ENCODE results near the gene PARD3. TPM values are rescaled to one million over a fixed set of nuclear protein-coding genes. Genes with fewer than 3 reads are reported as not detected.
"Not testable (repeated sequence)": the region's sequence is repeated elsewhere in the genome, so short reads cannot be mapped to it uniquely, and the experiment has no call there.

PARD3 gene
- total RNA-seq, 2 donors from 2014 or later: 1.4 to 2.7 TPM

DNA sequence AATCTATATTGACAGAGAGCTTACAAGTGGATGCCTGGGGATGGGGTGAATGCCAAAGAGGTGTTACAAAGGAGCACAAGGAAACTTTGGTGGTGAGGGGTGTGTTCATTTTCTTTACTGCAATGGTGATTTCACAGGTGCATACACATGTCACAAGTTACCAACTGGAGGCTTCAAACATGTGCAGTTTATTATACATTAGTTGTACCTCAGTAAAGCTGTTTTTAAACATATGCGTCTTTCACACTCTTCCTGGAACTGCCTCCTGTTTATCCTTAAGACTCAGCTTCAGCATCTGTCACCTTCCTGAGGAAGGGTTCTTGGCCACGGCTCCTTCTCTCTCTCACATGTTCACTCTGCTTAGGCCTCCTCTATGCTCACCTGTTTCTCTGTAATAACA is 731.5 kb downstream of the PARD3 start:
- DNase-seq (ENCODE audit: low spot score in 2 of 2): no peak
- peaks cover 0 to 5% of the 10 kb centered on the region in 2 donors for H3K9me3 Mint-ChIP-seq

GRCh38 chr10:34081948-34082347 is 733.1 kb downstream of the PARD3 start:
- Mint-ChIP-seq H3K36me3 (no peaks in the 10 kb centered on the region), H3K27ac (no peak overlapping the region), H3K9me3 (peaks cover 0 to 5% of the 10 kb centered on the region in 2 donors)
- DNase-seq (ENCODE audit: low spot score in 2 of 2): no peak
- no peak for ATAC-seq

More for the DNA sequence above, 731.5 kb downstream of the PARD3 start:
- Mint-ChIP-seq H3K36me3 (no peaks in the 10 kb centered on the region), H3K27ac (no peak overlapping the region)
- ATAC-seq: no peak

GRCh38 chr10:34081347-34081743 is 733.8 kb downstream of the PARD3 start:
- peaks cover 0 to 5% of the 10 kb centered on the region in 2 donors for H3K9me3 Mint-ChIP-seq
- no peak for DNase-seq (ENCODE audit: low spot score in 2 of 2)
- no peaks in the 10 kb centered on the region for H3K36me3 Mint-ChIP-seq
- ATAC-seq: no peak
- H3K27ac Mint-ChIP-seq: no peak overlapping the region

DNA sequence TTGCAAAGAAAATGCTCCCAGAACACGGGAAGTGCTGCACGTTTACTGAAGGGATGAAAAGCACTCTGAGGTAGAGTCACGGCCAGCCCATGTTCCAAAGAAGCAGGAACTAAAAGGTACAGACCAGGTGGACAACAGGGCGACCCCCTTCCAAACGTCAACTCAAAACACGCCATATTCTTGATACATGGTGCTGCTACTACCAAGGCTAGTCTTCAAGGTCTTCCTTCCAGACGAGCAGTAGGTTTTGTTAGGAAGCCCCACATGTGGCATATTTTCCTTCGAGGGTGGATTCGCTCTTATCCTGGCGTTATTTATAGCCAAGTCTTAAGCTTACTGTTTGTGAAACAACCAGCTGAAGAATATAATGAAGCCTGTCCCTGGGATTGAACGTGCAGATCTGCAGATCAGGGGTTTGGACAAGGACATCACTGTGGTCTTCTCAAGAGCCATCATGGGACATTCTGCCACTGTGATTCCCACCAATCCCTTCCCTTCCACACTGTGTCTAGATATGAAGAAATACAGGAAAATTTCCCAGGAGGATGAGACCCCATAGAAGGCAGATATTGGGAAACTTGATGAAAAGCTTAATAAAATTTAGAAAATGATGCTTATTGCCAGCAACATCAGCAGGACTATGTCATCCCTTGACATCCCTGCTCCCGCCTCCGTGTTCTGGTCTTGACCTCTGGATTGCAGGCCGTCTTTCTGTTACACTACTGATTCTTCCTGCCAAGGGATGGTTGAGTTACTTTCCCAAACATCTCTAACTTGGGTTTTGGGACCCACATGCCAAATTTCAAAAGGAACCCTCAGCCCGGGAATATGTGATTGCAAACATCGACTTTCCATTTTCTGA is 734.4 kb downstream of the PARD3 start:
- Mint-ChIP-seq H3K27ac (no peak overlapping the region), H3K36me3 (no peaks in the 10 kb centered on the region), H3K9me3 (peaks cover 0 to 5% of the 10 kb centered on the region in 2 donors)
- DNase-seq (ENCODE audit: low spot score in 2 of 2): no peak
- no peak for ATAC-seq

GRCh38 chr10:34079702-34080484 is 735.2 kb downstream of the PARD3 start:
- H3K9me3 Mint-ChIP-seq: peaks cover 0 to 8% of the 10 kb centered on the region in 2 donors

GRCh38 chr10:34078745-34079470 is 736.2 kb downstream of the PARD3 start:
- ATAC-seq (no peak), DNase-seq (ENCODE audit: low spot score in 2 of 2) (no peak)
- H3K9me3 Mint-ChIP-seq: peaks cover 4 to 8% of the 10 kb centered on the region in 2 donors
- no peak overlapping the region for H3K27ac Mint-ChIP-seq
- no peaks in the 10 kb centered on the region for H3K36me3 Mint-ChIP-seq

More at GRCh38 chr10:34079702-34080484, 735.2 kb downstream of the PARD3 start:
- ATAC-seq (no peak), DNase-seq (ENCODE audit: low spot score in 2 of 2) (no peak)
- Mint-ChIP-seq H3K36me3 (no peaks in the 10 kb centered on the region), H3K27ac (no peak overlapping the region)

GRCh38 chr10:34078017-34078744 is 736.9 kb downstream of the PARD3 start:
- H3K36me3 Mint-ChIP-seq: no peaks in the 10 kb centered on the region
- peaks cover 4 to 6% of the 10 kb centered on the region in 2 donors for H3K9me3 Mint-ChIP-seq
- ATAC-seq: no peak
- H3K27ac Mint-ChIP-seq: no peak overlapping the region
- DNase-seq (ENCODE audit: low spot score in 2 of 2): no peak

GRCh38 chr10:34076443-34076842 is 738.7 kb downstream of the PARD3 start:
- DNase-seq (ENCODE audit: low spot score in 2 of 2) (no peak), ATAC-seq (no peak)
- Mint-ChIP-seq H3K36me3 (no peaks in the 10 kb centered on the region), H3K27ac (no peak overlapping the region), H3K9me3 (peaks cover 4 to 6% of the 10 kb centered on the region in 2 donors)

GRCh38 chr10:34075254-34075926 is 739.7 kb downstream of the PARD3 start:
- Mint-ChIP-seq H3K27ac (no peak overlapping the region), H3K36me3 (no peaks in the 10 kb centered on the region), H3K9me3 (peaks cover 6 to 7% of the 10 kb centered on the region in 2 donors)
- ATAC-seq: no peak
- no peak for DNase-seq (ENCODE audit: low spot score in 2 of 2)

GRCh38 chr10:34074051-34074450 is 741.0 kb downstream of the PARD3 start:
- no peak for ATAC-seq

GRCh38 chr10:34067741-34068140 is 747.4 kb downstream of the PARD3 start:
- not testable (repeated sequence) for H3K36me3 Mint-ChIP-seq; ATAC-seq; DNase-seq (ENCODE audit: low spot score in 2 of 2); H3K27ac Mint-ChIP-seq
- H3K9me3 Mint-ChIP-seq: peaks cover 21 to 23% of the 10 kb centered on the region in 2 donors

More at GRCh38 chr10:34074051-34074450, 741.0 kb downstream of the PARD3 start:
- Mint-ChIP-seq H3K36me3 (no peaks in the 10 kb centered on the region), H3K9me3 (peaks cover 11 to 12% of the 10 kb centered on the region in 2 donors), H3K27ac (no peak overlapping the region)
- no peak for DNase-seq (ENCODE audit: low spot score in 2 of 2)

GRCh38 chr10:34063592-34063991 is 751.5 kb downstream of the PARD3 start:
- peaks cover 7 to 15% of the 10 kb centered on the region in 2 donors for H3K36me3 Mint-ChIP-seq
- no peak for DNase-seq (ENCODE audit: low spot score in 2 of 2)
- H3K9me3 Mint-ChIP-seq: peaks cover 9 to 28% of the 10 kb centered on the region in 2 donors
- H3K27ac Mint-ChIP-seq: no peak overlapping the region
- no peak for ATAC-seq

- Mint-ChIP-seq H3K27ac (no peak overlapping the region), H3K36me3 (peaks cover 7 to 13% of the 10 kb centered on the region in 2 donors), H3K9me3 (peaks cover 7 to 23% of the 10 kb centered on the region in 2 donors)
- ATAC-seq (no peak), DNase-seq (ENCODE audit: low spot score in 2 of 2) (no peak)
Observed at GRCh38 chr10:34061841-34062240, 753.3 kb downstream of the PARD3 start.

Data from activated naive CD4-positive, alpha-beta T cell treated with anti-CD3 and anti-CD28 coated beads, Interleukin-2, amount 50 U/mL, for 72 hours (primary cell).